GM21737 (cell line): Measurements from ENCODE around the gene LRRC40.
"Not testable (repeated sequence)": the region's sequence is repeated elsewhere in the genome, so short reads cannot be mapped to it uniquely, and the experiment has no call there.

Experiments
- ATAC-seq: cut with Tn5 transposase; IDR thresholded peaks from one replicate; pipeline ENCODE4 v1.9.1; 2021; ENCODE audit warnings: mild to moderate bottlenecking, moderate library complexity; ENCODE audit not compliant: unreplicated experiment

LRRC40 gene

GRCh38 chr1:70205434-70206118 is at the start of gene LRRC40:
Gene LRRC40 (minus strand): TSS chr1:70205579. CDS start chr1:70205540, 39 bp downstream.
- ATAC-seq: peak; percentile 86

- no peak for ATAC-seq
Observed at GRCh38 chr1:70248729-70249128, 43.4 kb upstream of the LRRC40 start.

DNA sequence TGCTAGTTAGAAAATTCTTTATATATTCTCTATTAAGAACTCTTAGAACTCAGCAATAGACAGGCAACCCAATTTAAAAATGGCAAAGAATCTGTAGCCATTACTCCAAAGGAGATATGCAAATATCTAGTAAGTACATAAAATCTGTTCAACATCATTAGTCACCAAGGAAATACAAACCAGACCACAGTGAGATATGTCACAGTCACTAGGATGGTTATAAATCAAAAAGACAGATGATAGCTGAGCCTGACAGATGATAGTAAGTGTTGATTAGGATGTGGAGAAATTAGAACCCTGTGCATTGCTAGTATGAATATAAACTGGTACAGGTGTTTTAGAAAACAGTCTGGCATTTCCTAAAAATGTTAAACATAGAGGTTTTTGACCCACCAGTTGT is 42.4 kb upstream of the LRRC40 start:
- no peak for ATAC-seq

DNA sequence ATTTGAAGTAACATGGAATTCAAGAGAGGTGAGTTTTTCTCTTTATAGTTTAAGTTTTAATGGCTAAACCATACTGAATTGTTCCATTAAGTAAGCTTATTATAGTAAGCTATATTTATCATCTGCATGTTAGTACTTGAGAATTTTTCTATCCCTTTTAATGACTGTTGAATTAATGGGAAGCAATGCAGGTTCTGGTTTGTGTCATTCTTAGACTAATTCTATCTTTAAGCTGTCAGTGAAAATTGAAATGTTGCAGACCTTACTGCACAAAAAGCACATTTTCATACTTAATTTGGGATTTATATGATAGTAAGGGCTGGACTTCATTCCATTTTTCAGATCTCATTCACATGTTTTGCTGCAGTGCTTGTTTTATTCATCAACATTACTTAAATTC is 41.7 kb upstream of the LRRC40 start:
- no peak for ATAC-seq

- no peak for ATAC-seq
Observed at GRCh38 chr1:70239940-70240339, 34.6 kb upstream of the LRRC40 start.

GRCh38 chr1:70234733-70235132 is 29.4 kb upstream of the LRRC40 start:
- ATAC-seq: no peak

DNA sequence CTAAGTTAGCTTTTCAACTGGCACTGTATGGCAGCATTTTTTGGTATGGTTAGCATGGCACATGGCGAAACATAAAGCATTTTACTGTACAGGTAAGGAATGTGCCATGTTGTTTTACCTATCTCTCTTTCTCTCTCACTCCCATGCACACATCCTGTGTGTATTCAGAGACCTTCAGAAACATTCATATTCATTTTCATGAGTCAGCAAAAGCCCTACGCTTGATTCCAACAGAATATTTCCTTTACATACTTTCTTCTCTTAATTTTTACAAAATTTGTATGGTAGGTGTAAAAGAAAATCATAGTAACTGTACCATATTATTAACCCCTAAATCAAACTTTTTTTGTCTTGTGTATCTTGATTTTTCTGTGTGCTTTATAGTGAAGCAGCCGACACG is 26.1 kb upstream of the LRRC40 start:
- no peak for ATAC-seq

DNA sequence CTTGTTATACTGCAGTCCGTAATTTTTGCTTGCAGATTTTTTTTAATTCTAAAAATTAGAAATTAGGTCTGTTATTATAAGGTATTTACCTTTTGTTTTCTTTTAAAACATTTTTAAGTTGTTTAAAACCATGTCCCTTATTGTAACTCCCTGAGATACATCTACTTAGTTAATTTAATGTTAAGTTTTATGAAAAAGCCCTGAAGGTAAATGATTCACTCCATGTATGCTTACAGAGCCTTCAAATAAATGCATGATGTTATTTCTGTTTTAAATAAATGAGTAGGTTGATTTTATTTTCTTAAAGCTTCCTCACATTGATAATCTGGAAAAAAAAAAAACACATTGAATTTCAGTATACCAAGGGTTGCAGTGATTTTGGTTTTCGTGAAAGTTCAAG is 23.3 kb upstream of the LRRC40 start:
- no peak for ATAC-seq

DNA sequence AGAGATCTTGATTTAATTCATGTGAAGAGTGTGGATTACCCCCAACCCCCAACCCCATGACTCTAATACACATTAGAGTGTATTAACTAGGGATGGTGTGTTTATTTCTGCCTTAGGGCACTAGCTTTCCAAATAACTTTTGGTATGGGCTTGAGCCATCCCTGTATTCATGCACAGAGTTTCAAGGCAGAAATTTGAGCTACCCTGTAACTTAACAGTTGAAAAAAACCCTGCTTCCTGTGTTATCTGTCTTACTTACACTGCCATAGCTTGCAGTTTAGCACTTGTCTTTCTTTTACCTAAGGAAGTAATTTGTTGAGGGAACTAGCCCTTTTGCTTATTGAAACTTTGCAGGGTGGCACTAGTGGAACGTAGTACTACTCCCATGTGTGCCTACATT is 22.1 kb upstream of the LRRC40 start:
- ATAC-seq: no peak

DNA sequence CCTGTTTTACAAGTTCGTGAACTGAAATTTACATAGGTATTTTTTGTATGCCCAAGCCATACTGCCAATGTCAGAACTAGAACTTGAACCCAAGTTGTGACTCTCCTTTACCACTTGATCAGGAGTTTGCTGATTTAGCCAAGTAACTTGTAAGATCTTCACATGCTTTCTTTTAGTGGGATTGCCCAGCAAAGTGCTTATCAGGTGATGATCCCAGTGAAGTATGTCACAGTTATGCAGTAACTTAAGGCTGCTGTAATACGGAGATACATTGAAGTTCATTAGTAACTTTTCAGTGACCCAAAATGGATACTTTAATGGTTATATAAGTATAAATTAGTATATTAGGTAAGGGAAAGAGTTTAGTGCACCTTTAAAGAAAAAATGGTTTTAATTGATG is 19.6 kb upstream of the LRRC40 start:
- ATAC-seq: no peak

GRCh38 chr1:70222716-70223235 is 17.4 kb upstream of the LRRC40 start:
- no peak for ATAC-seq

DNA sequence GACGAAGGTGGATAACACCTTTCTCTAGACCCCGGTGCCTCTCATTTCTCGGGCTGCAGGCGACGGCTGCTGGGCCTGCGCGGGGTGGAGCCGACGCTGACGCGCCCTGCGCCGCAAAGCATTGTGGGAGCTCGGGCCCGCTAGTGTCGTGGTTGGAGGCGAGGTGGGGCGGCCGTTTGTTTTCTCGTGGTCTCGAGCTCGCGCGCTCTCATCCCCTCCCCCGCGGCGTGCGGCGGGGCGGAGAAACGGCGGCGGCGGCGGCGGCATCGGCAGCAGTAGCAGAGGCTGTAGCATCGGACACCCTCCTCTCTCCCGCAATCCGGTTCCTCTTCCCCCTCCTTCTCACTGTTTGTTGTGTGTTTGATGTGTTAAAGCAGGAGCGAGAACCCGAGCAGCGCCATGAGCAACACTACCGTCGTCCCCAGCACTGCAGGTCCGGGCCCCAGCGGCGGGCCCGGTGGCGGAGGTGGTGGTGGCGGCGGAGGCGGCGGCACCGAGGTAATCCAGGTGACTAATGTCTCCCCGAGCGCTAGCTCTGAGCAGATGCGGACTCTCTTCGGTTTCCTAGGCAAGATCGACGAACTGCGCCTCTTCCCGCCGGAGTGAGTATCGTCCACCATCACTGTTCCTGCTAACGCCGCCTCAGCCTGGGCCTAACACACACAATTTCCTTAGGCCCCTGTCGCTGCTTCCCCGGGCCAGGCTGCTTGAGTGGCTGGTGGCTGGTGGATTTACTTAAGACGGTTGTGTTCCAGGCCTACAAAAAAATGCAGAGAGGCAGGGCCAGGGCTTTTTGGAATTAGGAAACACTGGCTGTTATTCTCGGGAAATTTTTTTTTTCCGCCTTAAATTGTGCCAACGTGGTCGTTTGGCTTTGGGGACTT is 16.1 kb upstream of the LRRC40 start, which contains the start of gene SRSF11:
TSS of gene SRSF11 (plus strand) at position 143 of the 884 bp plus-strand sequence. CDS start at position 400, 257 bp downstream.
- peak; percentile 96 for ATAC-seq

DNA sequence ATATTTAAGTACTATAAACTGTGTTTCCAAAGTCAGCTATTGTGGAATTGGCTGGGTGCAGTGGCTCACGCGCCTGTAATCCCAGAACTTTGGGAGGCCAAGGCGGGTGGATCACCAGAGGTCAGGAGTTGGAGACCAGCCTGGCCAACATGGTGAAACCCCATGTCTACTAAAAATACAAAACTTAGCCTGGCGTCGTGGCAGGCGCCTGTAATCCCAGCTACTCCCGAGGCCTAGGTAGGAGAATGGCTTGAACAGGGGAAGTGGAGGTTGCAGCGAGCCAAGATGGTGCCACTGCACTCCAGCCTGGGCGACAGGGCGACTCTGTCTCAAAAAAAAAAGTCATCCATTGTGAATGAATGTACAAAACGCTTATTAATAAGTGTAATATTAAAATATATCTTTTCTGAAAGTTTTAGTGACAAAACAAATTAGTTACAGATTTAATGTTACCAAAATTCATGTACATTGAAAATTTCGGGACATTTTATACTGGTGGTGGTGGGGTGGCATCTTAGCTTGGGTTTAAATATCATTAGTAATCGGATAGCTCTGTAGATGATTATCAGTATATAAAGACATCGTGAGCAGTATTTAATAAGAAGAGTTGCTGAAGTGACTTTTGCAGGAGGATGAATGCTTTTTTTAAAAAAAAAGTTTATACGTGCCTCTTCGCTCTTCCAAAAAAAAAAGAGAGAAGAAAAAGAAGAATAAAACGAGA is 15.3 kb upstream of the LRRC40 start:
- ATAC-seq: no peak

DNA sequence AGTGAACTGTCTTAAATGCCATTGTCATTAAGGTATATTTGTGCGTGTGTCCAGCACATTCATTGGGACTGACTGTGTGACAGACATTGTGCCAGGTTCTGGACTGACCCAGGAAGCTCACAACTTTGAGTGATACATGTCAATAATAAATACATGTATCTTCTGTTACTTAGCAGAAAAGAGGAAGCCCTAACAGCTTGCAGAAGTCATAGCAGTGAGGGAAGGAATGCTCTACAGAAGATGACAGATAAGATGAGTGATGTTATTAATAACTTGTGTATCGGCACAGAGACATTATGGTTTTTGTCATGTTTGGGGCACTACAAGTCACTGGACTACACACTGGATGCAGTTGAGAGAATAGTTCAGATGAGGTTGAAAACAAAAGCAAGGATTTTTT is 14.6 kb upstream of the LRRC40 start:
- no peak for ATAC-seq

DNA sequence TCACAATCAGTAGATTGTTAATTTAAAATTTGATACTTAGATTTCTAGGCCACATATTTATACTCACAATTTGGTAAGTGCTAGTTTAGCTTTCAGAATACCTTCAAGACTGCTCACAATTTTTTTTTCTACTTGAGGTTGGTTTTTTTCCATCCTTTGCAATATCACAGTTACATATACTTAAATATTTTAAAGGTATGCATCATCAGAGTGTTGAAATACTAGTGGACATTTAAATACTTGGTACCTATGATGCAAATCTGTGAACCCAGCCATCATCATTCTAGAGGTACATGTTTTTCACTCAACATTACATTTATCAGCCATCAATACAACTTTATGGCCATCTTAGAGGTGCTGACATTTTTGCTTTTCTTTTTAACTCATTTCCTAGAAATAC is 6.2 kb upstream of the LRRC40 start:
- ATAC-seq: no peak

DNA sequence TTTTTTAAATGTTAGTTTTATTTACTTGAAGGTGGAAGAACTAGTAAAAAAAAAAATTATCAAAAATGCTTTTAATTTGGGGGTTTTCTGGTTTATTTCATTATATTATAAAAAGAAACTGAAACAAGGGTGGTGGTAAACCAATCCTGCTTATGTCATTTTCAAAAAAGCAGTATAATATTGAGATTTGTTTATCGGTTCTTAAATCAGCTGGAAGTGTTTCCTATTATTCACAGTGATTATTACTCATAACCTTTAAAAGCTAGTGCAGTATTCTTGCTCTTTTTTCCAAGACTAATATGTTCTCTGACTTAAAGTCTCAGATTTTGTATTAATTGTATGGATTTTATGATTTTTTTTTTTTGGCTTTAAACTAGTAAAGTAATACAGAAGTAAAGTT is 5.4 kb upstream of the LRRC40 start:
- ATAC-seq: no peak

DNA sequence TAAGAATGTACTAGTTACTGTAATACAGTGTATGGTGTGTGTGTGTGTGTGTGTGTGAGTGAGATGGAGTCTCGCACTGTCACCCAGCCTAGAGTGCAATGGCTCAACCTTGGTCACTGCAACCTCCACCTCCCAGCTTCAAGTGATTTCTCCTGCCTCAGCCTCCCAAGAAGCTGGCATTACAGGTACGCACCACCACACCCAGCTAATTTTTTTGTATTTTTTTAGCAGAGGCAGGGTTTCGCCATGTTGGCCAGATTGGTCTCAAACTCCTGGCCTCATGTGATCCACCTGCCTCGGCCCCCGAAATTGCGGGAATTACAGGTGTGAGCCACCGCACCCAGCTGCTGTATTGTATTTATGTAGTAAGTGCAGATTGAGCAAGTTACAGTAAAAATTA is 2.9 kb upstream of the LRRC40 start:
- no peak for ATAC-seq

GRCh38 chr1:70207492-70207891 is 2.1 kb upstream of the LRRC40 start:
- ATAC-seq: no peak

DNA sequence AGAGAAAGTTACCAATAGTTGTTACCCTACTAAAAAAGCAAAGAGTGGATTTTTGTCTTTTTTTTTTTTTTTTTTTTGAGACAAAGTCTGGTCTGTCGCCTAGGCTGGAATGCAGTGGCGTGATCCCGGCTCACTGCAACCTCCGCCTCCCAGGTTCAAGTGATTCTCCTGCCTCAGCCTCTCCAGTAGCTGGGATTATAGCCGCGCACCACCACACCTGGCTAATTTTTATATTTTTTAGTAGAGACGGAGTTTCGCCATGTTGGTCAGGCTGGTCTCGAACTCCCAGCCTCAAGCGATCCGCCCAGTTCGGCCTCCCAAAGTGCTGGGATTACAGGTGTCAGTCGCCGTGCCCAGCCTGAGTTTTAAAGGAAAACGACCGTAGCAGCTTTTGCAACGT is 1.5 kb upstream of the LRRC40 start:
- not testable (repeated sequence) for ATAC-seq

GRCh38 chr1:70205071-70205433 is 327 bp downstream of the LRRC40 start:
- no peak for ATAC-seq

- no peak for ATAC-seq
Observed at GRCh38 chr1:70204600-70204999, 779 bp downstream of the LRRC40 start.
